HEK293T (cell line): ENCODE measurements around the gene SPEM2.

ENCODE experiments used
- BHLHE40 ChIP-seq: fragments of 450-650 bp; IDR thresholded peaks from 2 replicates; pipeline ENCODE4 v1.6.1; 2016; ENCODE audit warnings: mild to moderate bottlenecking, moderate library complexity, borderline replicate concordance
- ELF4 ChIP-seq: fragments of 450-650 bp; IDR thresholded peaks from 2 replicates; pipeline ENCODE4 v1.6.1; 2017; ENCODE audit warnings: antibody characterized with exemption
- FOXA1 ChIP-seq: fragments of 450-650 bp; IDR thresholded peaks from 2 replicates; pipeline ENCODE4 v1.6.1; 2016; ENCODE audit warnings: mild to moderate bottlenecking
- FOXK2 ChIP-seq: fragments of 450-650 bp; IDR thresholded peaks from 2 replicates; pipeline ENCODE4 v1.6.1; 2016; ENCODE audit warnings: mild to moderate bottlenecking
- FOXM1 ChIP-seq: fragments of 450-650 bp; IDR thresholded peaks from 2 replicates; pipeline ENCODE4 v1.6.1; 2017; ENCODE audit warnings: mild to moderate bottlenecking, borderline replicate concordance
- PKNOX1 ChIP-seq: fragments of 450-650 bp; IDR thresholded peaks from 2 replicates; pipeline ENCODE4 v1.6.1; 2016
- SP1 ChIP-seq: fragments of 450-650 bp; IDR thresholded peaks from 2 replicates; pipeline ENCODE4 v1.6.1; 2017
- SUZ12 ChIP-seq: fragments of 450-650 bp; IDR thresholded peaks from 2 replicates; pipeline ENCODE4 v1.6.1; 2016; ENCODE audit warnings: mild to moderate bottlenecking

- TF ChIP-seq FOXA1 (no peak), FOXM1 (no peak), FOXK2 (no peak), PKNOX1 (no peak), ELF4 (no peak), SP1 (no peak), BHLHE40 (no peak), SUZ12 (no peak)
Measured at GRCh38 chr17:7432296-7432695, 6.9 kb downstream of the SPEM2 start.
